IMR-90 (cell line): ENCODE results near the gene REV3L. TPM values are rescaled to one million over a fixed set of nuclear protein-coding genes. Genes with fewer than 3 reads are reported as not detected.

Source experiments
- ATAC-seq: fragments of 200-7000 bp; cut with Tn5 transposase; 2 replicates; pipeline ENCODE4 v1.9.1; 2020; ENCODE audit warnings: low read depth, mild to moderate bottlenecking, moderate library complexity
- BruUV-seq: library from RNA; stranded (reverse); fragments of 400-500 nt; replicated peaks from 2 replicates; lab custom pipeline; 2021; lab: Mats Ljungman, UMichigan
- CTCF ChIA-PET: fragments of 300-600 bp; formaldehyde crosslinking; extraction: SDS; loops from one replicate; lab custom pipeline; 2021; ENCODE audit warnings: antibody characterized with exemption; lab: Yijun Ruan, JAX
- POLR2A ChIA-PET: fragments of 300-600 bp; sonication (Branson Sonifier 250); formaldehyde crosslinking; loops from one replicate; lab custom pipeline; 2022; ENCODE audit warnings: antibody characterized with exemption; ENCODE audit not compliant: unreplicated experiment; lab: Charles Lee
- DNase-seq: peaks from one replicate; pipeline ENCODE4 v3.0.0; 2013
- H2AFZ ChIP-seq: replicated peaks from 2 replicates; pipeline ENCODE3; 2013; ENCODE audit warnings: low read length, mild to moderate bottlenecking; ENCODE audit not compliant: poor library complexity
- H2AK5ac ChIP-seq: 2 replicates; pipeline ENCODE4 v1.6.1; 2013; ENCODE audit warnings: low read depth, low read length, inconsistent platforms
- H2AK9ac ChIP-seq: replicated peaks from 2 replicates; pipeline ENCODE3; 2013; ENCODE audit warnings: mild to moderate bottlenecking, low read depth, low read length, moderate library complexity; ENCODE audit not compliant: poor library complexity
- H2BK120ac ChIP-seq: 2 replicates; pipeline ENCODE4 v1.6.1; 2013; ENCODE audit warnings: low read depth, low read length, inconsistent platforms
- H2BK15ac ChIP-seq: 3 replicates; pipeline ENCODE4 v1.6.1; 2013; ENCODE audit warnings: low read depth, low read length, inconsistent platforms
- H2BK20ac ChIP-seq: 2 replicates; pipeline ENCODE4 v1.6.1; 2013; ENCODE audit warnings: low read depth, mild to moderate bottlenecking, inconsistent platforms, low read length, moderate library complexity
- H2BK5ac ChIP-seq: 2 replicates; pipeline ENCODE4 v1.6.1; 2013; ENCODE audit warnings: mild to moderate bottlenecking, low read depth, low read length, inconsistent platforms; ENCODE audit not compliant: poor library complexity, severe bottlenecking
- H3K14ac ChIP-seq: replicated peaks from 2 replicates; pipeline ENCODE4 v1.6.1; 2013; ENCODE audit warnings: low read depth, low read length, inconsistent platforms
- H3K18ac ChIP-seq: 2 replicates; pipeline ENCODE4 v1.6.1; 2013; ENCODE audit warnings: low read depth, low read length, control low read depth
- H3K23ac ChIP-seq: 2 replicates; pipeline ENCODE4 v1.6.1; 2013; ENCODE audit warnings: low read depth, low read length, inconsistent platforms
- H3K27ac ChIP-seq: 2 replicates; pipeline ENCODE4 v1.5.1; 2013; ENCODE audit warnings: mild to moderate bottlenecking, control low read depth, low read length; ENCODE audit not compliant: insufficient read depth
- H3K27me3 ChIP-seq: 2 replicates; pipeline ENCODE4 v1.6.1; 2013; ENCODE audit warnings: low read length; ENCODE audit not compliant: control insufficient read depth, insufficient read depth
- H3K36me3 ChIP-seq: 2 replicates; pipeline ENCODE4 v1.6.1; 2013; ENCODE audit warnings: low read length, mixed read lengths; ENCODE audit not compliant: control insufficient read depth, insufficient read depth
- H3K4ac ChIP-seq: 2 replicates; pipeline ENCODE4 v1.6.1; 2013; ENCODE audit warnings: low read depth, low read length, inconsistent platforms
- H3K4me1 ChIP-seq: 2 replicates; pipeline ENCODE4 v1.6.1; 2013; ENCODE audit warnings: low read length, mixed read lengths; ENCODE audit not compliant: control insufficient read depth, insufficient read depth
- H3K4me2 ChIP-seq: 2 replicates; pipeline ENCODE4 v1.6.1; 2013; ENCODE audit warnings: low read depth, mild to moderate bottlenecking, control low read depth, low read length, moderate library complexity
- H3K4me3 ChIP-seq: 2 replicates; pipeline ENCODE4 v1.5.1; 2013; ENCODE audit warnings: low read depth, mild to moderate bottlenecking, control low read depth, low read length, moderate library complexity; ENCODE audit not compliant: insufficient read depth
- H3K56ac ChIP-seq: 2 replicates; pipeline ENCODE4 v1.6.1; 2013; ENCODE audit warnings: low read length, inconsistent platforms; ENCODE audit not compliant: insufficient read depth; ENCODE audit errors: extremely low read depth
- H3K79me1 ChIP-seq, 2 experiments: 2 replicates each; pipeline ENCODE4 v1.6.1; 2013; ENCODE audit warnings: low read length in 2 of 2, inconsistent platforms in 1 of 2, low read depth in 1 of 2
- H3K9ac ChIP-seq: 2 replicates; pipeline ENCODE4 v1.6.1; 2013; ENCODE audit warnings: low read depth, low read length, control low read depth
- H3K9me1 ChIP-seq: 2 replicates; pipeline ENCODE4 v1.6.1; 2013; ENCODE audit warnings: low read length, inconsistent platforms; ENCODE audit not compliant: insufficient read depth
- H3K9me3 ChIP-seq: 2 replicates; pipeline ENCODE4 v1.6.1; 2013; ENCODE audit warnings: low read length; ENCODE audit not compliant: control insufficient read depth, insufficient read depth
- H4K20me1 ChIP-seq: 2 replicates; pipeline ENCODE4 v1.6.1; 2013; ENCODE audit warnings: low read length, inconsistent platforms; ENCODE audit not compliant: insufficient read depth
- H4K5ac ChIP-seq: 2 replicates; pipeline ENCODE4 v1.6.1; 2013; ENCODE audit warnings: mild to moderate bottlenecking, low read depth, low read length, control low read depth
- H4K8ac ChIP-seq, 2 experiments: 2 replicates each; pipeline ENCODE4 v1.6.1; 2013; ENCODE audit warnings: low read depth in 2 of 2, low read length in 2 of 2, control low read depth in 1 of 2, inconsistent platforms in 1 of 2
- H4K91ac ChIP-seq: 2 replicates; pipeline ENCODE4 v1.6.1; 2013; ENCODE audit warnings: low read depth, low read length, inconsistent platforms; ENCODE audit not compliant: insufficient read depth
- BHLHE40 ChIP-seq: fragments of 150-350 bp; IDR thresholded peaks from 2 replicates; pipeline ENCODE4 v1.6.1; 2016; ENCODE audit warnings: mild to moderate bottlenecking, low read depth, low read length
- CEBPB ChIP-seq: IDR thresholded peaks from 2 replicates; pipeline ENCODE4 v1.6.1; 2012; ENCODE audit warnings: low read depth, low read length, improper control_type of control experiment
- CTCF ChIP-seq: conservative IDR thresholded peaks from 2 replicates; pipeline ENCODE4 v1.5.1; 2012; ENCODE audit warnings: mild to moderate bottlenecking, low read depth, low read length, improper control_type of control experiment
- MAFK ChIP-seq: IDR thresholded peaks from 2 replicates; pipeline ENCODE4 v1.6.1; 2012; ENCODE audit warnings: low read depth, low read length, improper control_type of control experiment
- MAZ ChIP-seq: IDR thresholded peaks from 2 replicates; pipeline ENCODE4 v1.6.1; 2012; ENCODE audit warnings: low read depth, mild to moderate bottlenecking, low read length, improper control_type of control experiment, moderate library complexity, borderline replicate concordance
- MXI1 ChIP-seq: IDR thresholded peaks from 2 replicates; pipeline ENCODE4 v1.6.1; 2012; ENCODE audit warnings: low read depth, mild to moderate bottlenecking, low read length, moderate library complexity, borderline replicate concordance
- NFE2L2 ChIP-seq: fragments of 150-350 bp; IDR thresholded peaks from 2 replicates; pipeline ENCODE4 v1.6.1; 2016; ENCODE audit warnings: low read depth, mild to moderate bottlenecking, low read length
- POLR2A ChIP-seq: IDR thresholded peaks from 2 replicates; pipeline ENCODE4 v1.6.1; 2012; ENCODE audit warnings: mild to moderate bottlenecking, low read depth, low read length
- RAD21 ChIP-seq: IDR thresholded peaks from 2 replicates; pipeline ENCODE4 v1.6.1; 2012; ENCODE audit warnings: low read length, improper control_type of control experiment
- RCOR1 ChIP-seq: IDR thresholded peaks from 2 replicates; pipeline ENCODE4 v1.6.1; 2012; ENCODE audit warnings: mild to moderate bottlenecking, low read length, improper control_type of control experiment; ENCODE audit not compliant: insufficient replicate concordance
- RFX5 ChIP-seq: IDR thresholded peaks from 2 replicates; pipeline ENCODE4 v1.8.0; 2012; ENCODE audit warnings: low read depth, mild to moderate bottlenecking, low read length, moderate library complexity
- WGBS, 2 experiments: methylation state at CpG; one replicate each; pipeline versions ENCODE4 v1.1.5 to v1.1.7; 2013; ENCODE audit warnings: missing lambda C conversion rate in 2 of 2; ENCODE audit not compliant: insufficient read length in 1 of 2; ENCODE audit errors: extremely low coverage in 2 of 2; 5-methylcytosine and 5-hydroxymethylcytosine counted together
- dilution Hi-C: fragments of 300-500 bp; cut with HindIII; formaldehyde crosslinking; loops from one replicate; pipeline ENCODE4 v1.14.3; 2018; ENCODE audit warnings: low sequenced_read_pairs; ENCODE audit not compliant: unreplicated experiment
- in situ Hi-C: fragments of 300-500 bp; cut with MboI; formaldehyde crosslinking; loops from 3 replicates; pipeline ENCODE4 v1.14.3; 2019; ENCODE audit warnings: low sequenced_read_pairs, inconsistent platforms, mixed read lengths
- intact Hi-C: fragments of 100-400 bp; cut with micrococcal nuclease; formaldehyde crosslinking; loops from 2 replicates; pipeline ENCODE4 v1.10.0; 2022
- polyA plus RNA-seq, 3 experiments: library from polyadenylated mRNA; depleted of rRNA; stranded (reverse); fragments of >200 nt; gene quantifications; 2 replicates each; pipeline ENCODE4 v1.2.3, GENCODE V29; 2012; ENCODE audit warnings: low replicate concordance in 1 of 3
- total RNA-seq: library from RNA; depleted of rRNA; stranded (reverse); fragments of >200 nt; gene quantifications from 2 replicates; pipeline ENCODE4 v1.2.3, GENCODE V29; 2012
- TF ChIP-seq, protein P1 (sequence below): fragments of 150-350 bp; IDR thresholded peaks from 2 replicates; pipeline ENCODE4 v1.6.1; 2016; ENCODE audit warnings: low read depth, mild to moderate bottlenecking, low read length, moderate library complexity, borderline replicate concordance

The REV3L gene
- total and polyA plus RNA-seq, 2 of the 4 experiments (the other 2 are of a cell fraction), result 7.4 to 15.4 TPM

GRCh38 chr6:111267764-111268333 is 215.2 kb downstream of the REV3L start:
- no peak for ATAC-seq
- H3K9me3 ChIP-seq, result no peaks in the 10 kb centered on the region
- no peak overlapping the region for H4K5ac ChIP-seq
- dilution Hi-C loops, result no loop called here
- no TSS peak for BruUV-seq
- peaks cover 3% of the 10 kb centered on the region for H3K9me1 ChIP-seq
- in situ Hi-C loops, result loop anchor here (10.0 kb wide), 1 partner anchor 197 kb away; no protein-coding TSS in a partner anchor
- H4K91ac ChIP-seq, result no peak overlapping the region
- TF ChIP-seq POLR2A, result no peak
- no peak for TF ChIP-seq NFE2L2
- TF ChIP-seq, protein P1, sequence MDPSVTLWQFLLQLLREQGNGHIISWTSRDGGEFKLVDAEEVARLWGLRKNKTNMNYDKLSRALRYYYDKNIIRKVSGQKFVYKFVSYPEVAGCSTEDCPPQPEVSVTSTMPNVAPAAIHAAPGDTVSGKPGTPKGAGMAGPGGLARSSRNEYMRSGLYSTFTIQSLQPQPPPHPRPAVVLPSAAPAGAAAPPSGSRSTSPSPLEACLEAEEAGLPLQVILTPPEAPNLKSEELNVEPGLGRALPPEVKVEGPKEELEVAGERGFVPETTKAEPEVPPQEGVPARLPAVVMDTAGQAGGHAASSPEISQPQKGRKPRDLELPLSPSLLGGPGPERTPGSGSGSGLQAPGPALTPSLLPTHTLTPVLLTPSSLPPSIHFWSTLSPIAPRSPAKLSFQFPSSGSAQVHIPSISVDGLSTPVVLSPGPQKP, result no peak
- no peak for TF ChIP-seq CTCF
- TF ChIP-seq RFX5, result no peak
- no peak for TF ChIP-seq CEBPB
- TF ChIP-seq RAD21, result no peak
- no peak for TF ChIP-seq MAFK
- no peak for TF ChIP-seq BHLHE40
- no peak for TF ChIP-seq MAZ
- no peak for TF ChIP-seq RCOR1
- no peak for TF ChIP-seq MXI1
- no peak overlapping the region for H4K8ac ChIP-seq
- H3K4ac ChIP-seq, result no peak overlapping the region
- H2BK5ac ChIP-seq, result no peak overlapping the region
- peaks cover 12% of the 10 kb centered on the region; the same call in 1 of the 2 replicates for H4K20me1 ChIP-seq
- ChIA-PET CTCF (no interaction called here), POLR2A (no interaction called here)
- H3K4me3 ChIP-seq, result no peak overlapping the region
- H3K56ac ChIP-seq, result no peak overlapping the region
- no peaks in the 10 kb centered on the region for H3K27me3 ChIP-seq
- H2BK20ac ChIP-seq, result no peak overlapping the region
- H3K4me1 ChIP-seq, result peaks cover 8% of the 10 kb centered on the region
- peaks cover 18% of the 10 kb centered on the region for H3K36me3 ChIP-seq
- no peak overlapping the region for H3K14ac ChIP-seq
- no peak overlapping the region for H2BK15ac ChIP-seq
- no peak overlapping the region for H3K9ac ChIP-seq
- H2AK5ac ChIP-seq, result no peak overlapping the region
- H3K23ac ChIP-seq, result no peak overlapping the region
- H3K4me2 ChIP-seq, result no peak overlapping the region
- H3K18ac ChIP-seq, result no peak overlapping the region
- intact Hi-C loops, result no loop called here
- H2BK120ac ChIP-seq, result no peak overlapping the region
- WGBS, 2 experiments, result 100% methylated on average over 2 of the region's 7 CpGs; no CpG with 5 or more reads in 1 of the 2 experiments
- H3K27ac ChIP-seq, result no peak overlapping the region
- H2AK9ac ChIP-seq, result no peak overlapping the region
- H3K79me1 ChIP-seq, result peaks cover 30 to 59% of the 10 kb centered on the region in 2 experiments
- DNase-seq, result no peak
- no peak overlapping the region for H2AFZ ChIP-seq
